GM23338 (cell line): ENCODE data around the gene BAIAP2. TPM values are rescaled to one million over a fixed set of nuclear protein-coding genes. Genes with fewer than 3 reads are reported as not detected.

ENCODE experiments used
- ATAC-seq: fragments of 200-7000 bp; cut with Tn5 transposase; 3 replicates; pipeline ENCODE4 v1.9.1; 2020
- DNase-seq: peaks from one replicate; pipeline ENCODE4 v3.0.0-alpha.2; 2015; ENCODE audit warnings: low spot score
- H2AFZ ChIP-seq: fragments of 200-600 bp; sonication (generic); 2 replicates; pipeline ENCODE4 v1.8.0; 2016; ENCODE audit warnings: antibody characterized with exemption, mild to moderate bottlenecking, moderate library complexity
- H3F3A ChIP-seq: fragments of 200-600 bp; sonication (generic); replicated peaks from 2 replicates; pipeline ENCODE4 v1.8.0; 2017; ENCODE audit warnings: antibody characterized with exemption, mixed run types, low read depth
- H3K27ac ChIP-seq: fragments of 200-600 bp; sonication (generic); 2 replicates; pipeline ENCODE4 v1.6.1; 2016; ENCODE audit warnings: low read depth
- H3K27me3 ChIP-seq: fragments of 200-600 bp; sonication (generic); 2 replicates; pipeline ENCODE4 v1.8.0; 2016; ENCODE audit warnings: mild to moderate bottlenecking, mixed run types, moderate library complexity; ENCODE audit not compliant: insufficient read depth
- H3K36me3 ChIP-seq: fragments of 200-600 bp; sonication (generic); 2 replicates; pipeline ENCODE4 v1.8.0; 2016; ENCODE audit warnings: mild to moderate bottlenecking; ENCODE audit not compliant: insufficient read depth
- H3K4me1 ChIP-seq: fragments of 200-600 bp; sonication (generic); 2 replicates; pipeline ENCODE4 v1.8.0; 2016; ENCODE audit warnings: mild to moderate bottlenecking, moderate library complexity; ENCODE audit not compliant: insufficient read depth
- H3K4me2 ChIP-seq: fragments of 200-600 bp; sonication (generic); 2 replicates; pipeline ENCODE4 v1.7.1; 2017; ENCODE audit warnings: mixed run types
- H3K4me3 ChIP-seq: fragments of 200-600 bp; sonication (generic); 2 replicates; pipeline ENCODE4 v1.6.1; 2016; ENCODE audit warnings: mixed run types
- H3K79me2 ChIP-seq: fragments of 200-600 bp; sonication (generic); replicated peaks from 2 replicates; pipeline ENCODE4 v1.8.0; 2017; ENCODE audit warnings: mild to moderate bottlenecking; ENCODE audit not compliant: insufficient read depth
- H3K9me2 ChIP-seq: fragments of 200-600 bp; sonication (generic); 2 replicates; pipeline ENCODE4 v1.8.0; 2017; ENCODE audit not compliant: insufficient read depth
- H4K20me1 ChIP-seq: fragments of 200-600 bp; sonication (generic); replicated peaks from 2 replicates; pipeline ENCODE4 v1.8.0; 2017; ENCODE audit warnings: mild to moderate bottlenecking; ENCODE audit not compliant: insufficient read depth
- H3K27ac Mint-ChIP-seq: 2 replicates; pipeline ENCODE4 v1.8.0; 2020; ENCODE audit warnings: inconsistent platforms, mild to moderate bottlenecking, moderate library complexity, mixed read lengths
- H3K27me3 Mint-ChIP-seq: 3 replicates; pipeline ENCODE4 v1.8.0; 2022; ENCODE audit warnings: low read depth, mild to moderate bottlenecking, moderate library complexity, mixed read lengths, inconsistent platforms; ENCODE audit not compliant: insufficient read depth, poor library complexity
- H3K36me3 Mint-ChIP-seq: 3 replicates; pipeline ENCODE4 v1.8.0; 2021; ENCODE audit warnings: low read depth, mild to moderate bottlenecking, inconsistent platforms, moderate library complexity, mixed read lengths
- H3K4me1 Mint-ChIP-seq: 3 replicates; pipeline ENCODE4 v1.8.0; 2020; ENCODE audit warnings: mild to moderate bottlenecking, inconsistent platforms, mixed read lengths
- H3K4me3 Mint-ChIP-seq: 3 replicates; pipeline ENCODE4 v1.8.0; 2021; ENCODE audit warnings: moderate library complexity, mild to moderate bottlenecking, inconsistent platforms, mixed read lengths
- H3K9me3 Mint-ChIP-seq: 3 replicates; pipeline ENCODE4 v1.8.0; 2020; ENCODE audit warnings: moderate library complexity, mild to moderate bottlenecking, inconsistent platforms, mixed read lengths
- CREB1 ChIP-seq: fragments of 250-450 bp; sonication (Bioruptor Pico); IDR thresholded peaks from 2 replicates; pipeline ENCODE4 v1.5.0; 2020; ENCODE audit warnings: low read depth, mild to moderate bottlenecking, moderate library complexity
- JUNB ChIP-seq: IDR thresholded peaks from one replicate; pipeline ENCODE4 v1.6.1; 2016; ENCODE audit warnings: antibody characterized with exemption; ENCODE audit not compliant: unreplicated experiment
- STAT1 ChIP-seq: IDR thresholded peaks from one replicate; pipeline ENCODE4 v1.6.1; 2016; ENCODE audit warnings: antibody characterized with exemption; ENCODE audit not compliant: unreplicated experiment
- ZNF331 ChIP-seq: fragments of 250-450 bp; sonication (Bioruptor Pico); IDR thresholded peaks from 2 replicates; pipeline ENCODE4 v1.5.0; 2020; ENCODE audit warnings: low read depth, mild to moderate bottlenecking, moderate library complexity
- polyA plus RNA-seq: library from polyadenylated mRNA; unstranded; fragments of >200 nt; fragmentation: Nextera tagmentation; extraction: Ambion mirVana; gene quantifications from 2 replicates; pipeline ENCODE4 v1.2.1, GENCODE V29; 2016
- total RNA-seq: library from RNA; depleted of rRNA; stranded (reverse); fragments of >200 nt; shearing (Covaris generic); gene quantifications from 2 replicates; pipeline ENCODE4 v1.2.3, GENCODE V29; 2014
- TF ChIP-seq, protein P1 (sequence below): IDR thresholded peaks from one replicate; pipeline ENCODE4 v1.6.1; 2018; ENCODE audit warnings: antibody characterized with exemption; ENCODE audit not compliant: unreplicated experiment
- TF ChIP-seq, protein P2 (sequence below): fragments of 250-450 bp; sonication (Bioruptor Pico); IDR thresholded peaks from 2 replicates; pipeline ENCODE4 v1.5.0; 2020; ENCODE audit warnings: mild to moderate bottlenecking, moderate library complexity
- TF ChIP-seq, protein P3 (sequence below), 2 experiments: fragments of 200-600 bp in 1 of 2; sonication (generic) in 1 of 2; conservative IDR thresholded peaks; 2 replicates each; pipeline versions ENCODE4 v1.5.1 to v1.6.1; 2016 to 2017; ENCODE audit warnings: antibody characterized with exemption in 2 of 2, low read depth in 2 of 2, mild to moderate bottlenecking in 2 of 2, moderate library complexity in 1 of 2

BAIAP2 gene
- total and polyA plus RNA-seq, 2 experiments from 2014 or later = 21.7 to 22.7 TPM

DNA sequence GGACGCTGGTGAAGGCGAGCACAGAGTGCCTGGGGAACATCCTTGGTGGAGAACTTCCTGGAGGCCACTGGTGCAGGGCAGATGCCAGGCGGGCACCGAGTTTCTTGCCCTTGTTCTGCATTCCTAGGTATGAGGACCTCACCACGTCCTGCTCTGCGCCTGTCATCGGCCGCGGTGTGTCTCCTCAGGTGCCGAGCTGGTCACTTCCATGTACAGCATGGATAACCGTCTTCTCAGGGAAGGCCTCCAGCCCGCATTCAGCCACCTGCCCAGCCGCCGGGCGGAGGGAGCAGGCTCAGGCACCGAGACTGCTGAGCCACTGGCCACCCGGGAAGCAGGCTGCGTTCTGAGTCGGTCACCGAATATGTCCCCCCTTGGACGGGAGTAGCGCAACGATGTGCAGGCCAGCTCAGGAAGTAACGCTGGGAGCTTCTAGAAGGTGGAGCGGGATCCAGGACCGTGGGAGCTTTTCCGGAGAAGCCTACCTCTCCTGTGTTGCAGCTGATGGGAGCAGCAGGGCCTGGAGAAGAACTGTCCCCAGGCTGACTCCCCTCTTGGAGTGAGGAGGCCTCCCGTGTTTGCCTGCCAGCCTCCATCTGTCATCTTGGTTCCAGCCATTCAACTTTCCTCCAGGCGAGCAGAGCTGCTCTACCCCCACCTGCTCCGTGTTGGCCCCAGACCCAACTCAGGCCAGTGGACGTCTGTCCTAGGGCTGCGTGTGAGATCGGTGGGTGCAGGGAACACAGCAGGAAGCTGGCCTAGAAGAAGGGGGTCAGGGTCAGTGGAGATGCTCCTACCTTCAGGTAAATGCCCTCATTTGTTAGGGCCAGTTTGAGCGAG, 2.1 kb upstream of the BAIAP2 start:
- Histone ChIP-seq H3K36me3 (no peaks in the 10 kb centered on the region), H3K4me3 (peak overlapping the region; percentile 84), H3F3A (no peaks in the 10 kb centered on the region), H3K27ac (no peak overlapping the region), H2AFZ (no peak overlapping the region), H3K79me2 (peaks cover 21% of the 10 kb centered on the region), H3K4me2 (peak overlapping the region; percentile 90), H3K9me2 (no peaks in the 10 kb centered on the region), H4K20me1 (peaks cover 6% of the 10 kb centered on the region), H3K4me1 (peaks cover 17% of the 10 kb centered on the region; the same call in 1 of the 2 replicates), H3K27me3 (peaks cover 7% of the 10 kb centered on the region; the same call in 1 of the 2 replicates)
- H3K27me3 Mint-ChIP-seq = peaks cover 24% of the 10 kb centered on the region
- H3K27ac Mint-ChIP-seq = no peak overlapping the region
- peak overlapping the region; percentile 88 for H3K4me3 Mint-ChIP-seq
- H3K36me3 Mint-ChIP-seq = no peaks in the 10 kb centered on the region; the same call in 2 of the 3 replicates
- ATAC-seq = no peak
- no peak for TF ChIP-seq STAT1
- no peak for DNase-seq
- H3K4me1 Mint-ChIP-seq = peaks cover 31% of the 10 kb centered on the region
- no peaks in the 10 kb centered on the region for H3K9me3 Mint-ChIP-seq

DNA sequence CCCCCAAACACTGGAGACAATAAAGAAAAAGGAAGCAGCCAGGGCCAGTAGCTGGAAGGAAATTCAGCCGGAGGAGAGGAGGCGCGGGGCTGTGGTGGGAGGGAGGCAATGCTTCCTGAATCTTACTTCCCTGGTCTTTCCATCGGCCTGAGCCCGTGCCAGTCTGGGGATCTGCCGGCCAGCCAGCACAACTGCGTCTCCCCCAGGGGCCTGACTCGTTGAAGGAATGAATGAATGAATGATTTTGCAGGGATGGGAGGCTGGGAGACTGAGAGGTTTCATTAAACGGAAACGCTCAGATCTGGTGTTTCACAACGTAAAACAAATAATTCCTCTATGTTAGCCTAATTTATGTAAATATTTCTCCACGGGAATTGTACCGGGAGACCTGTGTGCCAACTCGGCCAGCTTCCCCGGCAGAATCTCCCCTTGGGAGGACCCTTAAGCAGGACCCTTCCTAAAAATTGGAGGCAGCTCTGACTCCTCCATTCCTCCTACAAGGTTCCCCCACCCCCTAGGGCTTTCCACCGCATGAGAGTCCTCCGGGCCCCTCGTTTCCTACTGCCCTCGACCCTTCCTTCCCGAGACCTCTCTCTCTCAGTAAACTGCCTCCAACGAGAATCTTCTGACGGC, 1.3 kb upstream of the BAIAP2 start:
- Histone ChIP-seq H3K79me2 (peaks cover 29% of the 10 kb centered on the region), H4K20me1 (peaks cover 6% of the 10 kb centered on the region), H3K9me2 (no peaks in the 10 kb centered on the region), H3F3A (no peaks in the 10 kb centered on the region), H3K36me3 (no peaks in the 10 kb centered on the region), H2AFZ (peak overlapping the region; percentile 90; the same call in 1 of the 2 replicates), H3K27me3 (peaks cover 7% of the 10 kb centered on the region; the same call in 1 of the 2 replicates), H3K4me3 (peak overlapping the region; percentile 84), H3K4me1 (peaks cover 17% of the 10 kb centered on the region; the same call in 1 of the 2 replicates), H3K4me2 (peak overlapping the region; percentile 90), H3K27ac (no peak overlapping the region)
- Mint-ChIP-seq H3K4me1 (peaks cover 35% of the 10 kb centered on the region), H3K4me3 (peak overlapping the region; percentile 88), H3K9me3 (no peaks in the 10 kb centered on the region), H3K27ac (no peak overlapping the region), H3K27me3 (peaks cover 24% of the 10 kb centered on the region), H3K36me3 (no peaks in the 10 kb centered on the region; the same call in 2 of the 3 replicates)
- ATAC-seq (no peak; the same call in 2 of the 3 replicates), DNase-seq (no peak)
- TF ChIP-seq, protein P1, sequence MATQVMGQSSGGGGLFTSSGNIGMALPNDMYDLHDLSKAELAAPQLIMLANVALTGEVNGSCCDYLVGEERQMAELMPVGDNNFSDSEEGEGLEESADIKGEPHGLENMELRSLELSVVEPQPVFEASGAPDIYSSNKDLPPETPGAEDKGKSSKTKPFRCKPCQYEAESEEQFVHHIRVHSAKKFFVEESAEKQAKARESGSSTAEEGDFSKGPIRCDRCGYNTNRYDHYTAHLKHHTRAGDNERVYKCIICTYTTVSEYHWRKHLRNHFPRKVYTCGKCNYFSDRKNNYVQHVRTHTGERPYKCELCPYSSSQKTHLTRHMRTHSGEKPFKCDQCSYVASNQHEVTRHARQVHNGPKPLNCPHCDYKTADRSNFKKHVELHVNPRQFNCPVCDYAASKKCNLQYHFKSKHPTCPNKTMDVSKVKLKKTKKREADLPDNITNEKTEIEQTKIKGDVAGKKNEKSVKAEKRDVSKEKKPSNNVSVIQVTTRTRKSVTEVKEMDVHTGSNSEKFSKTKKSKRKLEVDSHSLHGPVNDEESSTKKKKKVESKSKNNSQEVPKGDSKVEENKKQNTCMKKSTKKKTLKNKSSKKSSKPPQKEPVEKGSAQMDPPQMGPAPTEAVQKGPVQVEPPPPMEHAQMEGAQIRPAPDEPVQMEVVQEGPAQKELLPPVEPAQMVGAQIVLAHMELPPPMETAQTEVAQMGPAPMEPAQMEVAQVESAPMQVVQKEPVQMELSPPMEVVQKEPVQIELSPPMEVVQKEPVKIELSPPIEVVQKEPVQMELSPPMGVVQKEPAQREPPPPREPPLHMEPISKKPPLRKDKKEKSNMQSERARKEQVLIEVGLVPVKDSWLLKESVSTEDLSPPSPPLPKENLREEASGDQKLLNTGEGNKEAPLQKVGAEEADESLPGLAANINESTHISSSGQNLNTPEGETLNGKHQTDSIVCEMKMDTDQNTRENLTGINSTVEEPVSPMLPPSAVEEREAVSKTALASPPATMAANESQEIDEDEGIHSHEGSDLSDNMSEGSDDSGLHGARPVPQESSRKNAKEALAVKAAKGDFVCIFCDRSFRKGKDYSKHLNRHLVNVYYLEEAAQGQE = no peak
- TF ChIP-seq CREB1 (CRISPR knock-in tag) = no peak
- no peak for TF ChIP-seq JUNB
- TF ChIP-seq, protein P2, sequence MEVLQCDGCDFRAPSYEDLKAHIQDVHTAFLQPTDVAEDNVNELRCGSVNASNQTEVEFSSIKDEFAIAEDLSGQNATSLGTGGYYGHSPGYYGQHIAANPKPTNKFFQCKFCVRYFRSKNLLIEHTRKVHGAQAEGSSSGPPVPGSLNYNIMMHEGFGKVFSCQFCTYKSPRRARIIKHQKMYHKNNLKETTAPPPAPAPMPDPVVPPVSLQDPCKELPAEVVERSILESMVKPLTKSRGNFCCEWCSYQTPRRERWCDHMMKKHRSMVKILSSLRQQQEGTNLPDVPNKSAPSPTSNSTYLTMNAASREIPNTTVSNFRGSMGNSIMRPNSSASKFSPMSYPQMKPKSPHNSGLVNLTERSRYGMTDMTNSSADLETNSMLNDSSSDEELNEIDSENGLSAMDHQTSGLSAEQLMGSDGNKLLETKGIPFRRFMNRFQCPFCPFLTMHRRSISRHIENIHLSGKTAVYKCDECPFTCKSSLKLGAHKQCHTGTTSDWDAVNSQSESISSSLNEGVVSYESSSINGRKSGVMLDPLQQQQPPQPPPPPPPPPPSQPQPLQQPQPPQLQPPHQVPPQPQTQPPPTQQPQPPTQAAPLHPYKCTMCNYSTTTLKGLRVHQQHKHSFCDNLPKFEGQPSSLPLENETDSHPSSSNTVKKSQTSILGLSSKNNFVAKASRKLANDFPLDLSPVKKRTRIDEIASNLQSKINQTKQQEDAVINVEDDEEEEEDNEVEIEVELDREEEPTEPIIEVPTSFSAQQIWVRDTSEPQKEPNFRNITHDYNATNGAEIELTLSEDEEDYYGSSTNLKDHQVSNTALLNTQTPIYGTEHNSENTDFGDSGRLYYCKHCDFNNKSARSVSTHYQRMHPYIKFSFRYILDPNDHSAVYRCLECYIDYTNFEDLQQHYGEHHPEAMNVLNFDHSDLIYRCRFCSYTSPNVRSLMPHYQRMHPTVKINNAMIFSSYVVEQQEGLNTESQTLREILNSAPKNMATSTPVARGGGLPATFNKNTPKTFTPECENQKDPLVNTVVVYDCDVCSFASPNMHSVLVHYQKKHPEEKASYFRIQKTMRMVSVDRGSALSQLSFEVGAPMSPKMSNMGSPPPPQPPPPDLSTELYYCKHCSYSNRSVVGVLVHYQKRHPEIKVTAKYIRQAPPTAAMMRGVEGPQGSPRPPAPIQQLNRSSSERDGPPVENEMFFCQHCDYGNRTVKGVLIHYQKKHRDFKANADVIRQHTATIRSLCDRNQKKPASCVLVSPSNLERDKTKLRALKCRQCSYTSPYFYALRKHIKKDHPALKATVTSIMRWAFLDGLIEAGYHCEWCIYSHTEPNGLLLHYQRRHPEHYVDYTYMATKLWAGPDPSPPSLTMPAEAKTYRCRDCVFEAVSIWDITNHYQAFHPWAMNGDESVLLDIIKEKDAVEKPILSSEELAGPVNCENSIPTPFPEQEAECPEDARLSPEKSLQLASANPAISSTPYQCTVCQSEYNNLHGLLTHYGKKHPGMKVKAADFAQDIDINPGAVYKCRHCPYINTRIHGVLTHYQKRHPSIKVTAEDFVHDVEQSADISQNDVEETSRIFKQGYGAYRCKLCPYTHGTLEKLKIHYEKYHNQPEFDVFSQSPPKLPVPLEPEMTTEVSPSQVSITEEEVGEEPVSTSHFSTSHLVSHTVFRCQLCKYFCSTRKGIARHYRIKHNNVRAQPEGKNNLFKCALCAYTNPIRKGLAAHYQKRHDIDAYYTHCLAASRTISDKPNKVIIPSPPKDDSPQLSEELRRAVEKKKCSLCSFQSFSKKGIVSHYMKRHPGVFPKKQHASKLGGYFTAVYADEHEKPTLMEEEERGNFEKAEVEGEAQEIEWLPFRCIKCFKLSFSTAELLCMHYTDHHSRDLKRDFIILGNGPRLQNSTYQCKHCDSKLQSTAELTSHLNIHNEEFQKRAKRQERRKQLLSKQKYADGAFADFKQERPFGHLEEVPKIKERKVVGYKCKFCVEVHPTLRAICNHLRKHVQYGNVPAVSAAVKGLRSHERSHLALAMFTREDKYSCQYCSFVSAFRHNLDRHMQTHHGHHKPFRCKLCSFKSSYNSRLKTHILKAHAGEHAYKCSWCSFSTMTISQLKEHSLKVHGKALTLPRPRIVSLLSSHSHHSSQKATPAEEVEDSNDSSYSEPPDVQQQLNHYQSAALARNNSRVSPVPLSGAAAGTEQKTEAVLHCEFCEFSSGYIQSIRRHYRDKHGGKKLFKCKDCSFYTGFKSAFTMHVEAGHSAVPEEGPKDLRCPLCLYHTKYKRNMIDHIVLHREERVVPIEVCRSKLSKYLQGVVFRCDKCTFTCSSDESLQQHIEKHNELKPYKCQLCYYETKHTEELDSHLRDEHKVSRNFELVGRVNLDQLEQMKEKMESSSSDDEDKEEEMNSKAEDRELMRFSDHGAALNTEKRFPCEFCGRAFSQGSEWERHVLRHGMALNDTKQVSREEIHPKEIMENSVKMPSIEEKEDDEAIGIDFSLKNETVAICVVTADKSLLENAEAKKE (CRISPR knock-in tag) = no peak
- no peak for TF ChIP-seq STAT1
- TF ChIP-seq ZNF331 = no peak
- TF ChIP-seq, protein P3, sequence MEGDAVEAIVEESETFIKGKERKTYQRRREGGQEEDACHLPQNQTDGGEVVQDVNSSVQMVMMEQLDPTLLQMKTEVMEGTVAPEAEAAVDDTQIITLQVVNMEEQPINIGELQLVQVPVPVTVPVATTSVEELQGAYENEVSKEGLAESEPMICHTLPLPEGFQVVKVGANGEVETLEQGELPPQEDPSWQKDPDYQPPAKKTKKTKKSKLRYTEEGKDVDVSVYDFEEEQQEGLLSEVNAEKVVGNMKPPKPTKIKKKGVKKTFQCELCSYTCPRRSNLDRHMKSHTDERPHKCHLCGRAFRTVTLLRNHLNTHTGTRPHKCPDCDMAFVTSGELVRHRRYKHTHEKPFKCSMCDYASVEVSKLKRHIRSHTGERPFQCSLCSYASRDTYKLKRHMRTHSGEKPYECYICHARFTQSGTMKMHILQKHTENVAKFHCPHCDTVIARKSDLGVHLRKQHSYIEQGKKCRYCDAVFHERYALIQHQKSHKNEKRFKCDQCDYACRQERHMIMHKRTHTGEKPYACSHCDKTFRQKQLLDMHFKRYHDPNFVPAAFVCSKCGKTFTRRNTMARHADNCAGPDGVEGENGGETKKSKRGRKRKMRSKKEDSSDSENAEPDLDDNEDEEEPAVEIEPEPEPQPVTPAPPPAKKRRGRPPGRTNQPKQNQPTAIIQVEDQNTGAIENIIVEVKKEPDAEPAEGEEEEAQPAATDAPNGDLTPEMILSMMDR (conservative IDR thresholded peaks at IDR 0.05; ENCODE audit: low read depth in 2 of 2) = no peak
